Activated T-helper 1 cell treated with anti-CD3 and anti-CD28 coated beads, Interleukin-12 subunit alpha, Interleukin-12 subunit beta, Interleukin-2, Interleukin-4 antibody, amounts not matched to agents 30 ng/mL and 10 ng/mL and 1 ng/mL, durations not matched to agents 14 hours and 24 hours and 36 hours (primary cell): ENCODE results near the gene FOLR1. TPM values are rescaled to one million over a fixed set of nuclear protein-coding genes. Genes with fewer than 3 reads are reported as not detected.

ENCODE experiments used
- DNase-seq: peaks from one replicate; pipeline ENCODE4 v3.0.0; 2021; ENCODE audit warnings: low spot score
- H3K27ac Mint-ChIP-seq: one replicate; pipeline ENCODE4 v1.8.0; 2021; ENCODE audit warnings: mild to moderate bottlenecking, mixed read lengths
- H3K27me3 Mint-ChIP-seq: one replicate; pipeline ENCODE4 v1.8.0; 2022; ENCODE audit warnings: mild to moderate bottlenecking, moderate library complexity, mixed read lengths; ENCODE audit not compliant: insufficient read depth
- H3K36me3 Mint-ChIP-seq: one replicate; pipeline ENCODE4 v1.8.0; 2021; ENCODE audit warnings: low read depth, mixed read lengths
- H3K4me1 Mint-ChIP-seq: one replicate; pipeline ENCODE4 v1.8.0; 2021; ENCODE audit warnings: low read depth, mixed read lengths
- H3K4me3 Mint-ChIP-seq: one replicate; pipeline ENCODE4 v1.8.0; 2021; ENCODE audit warnings: mild to moderate bottlenecking, moderate library complexity, mixed read lengths
- H3K9me3 Mint-ChIP-seq: one replicate; pipeline ENCODE4 v1.8.0; 2021; ENCODE audit warnings: mixed read lengths
- intact Hi-C: fragments of 100-400 bp; cut with micrococcal nuclease; formaldehyde crosslinking; loops from one replicate; pipeline ENCODE4 v1.15.1; 2024
- total RNA-seq: library from RNA; stranded (reverse); gene quantifications from 2 replicates; pipeline ENCODE4 v1.2.3, GENCODE V29; 2022

Gene FOLR1
- total RNA-seq, 1 donor from 2014 or later: not detected

GRCh38 chr11:72221386-72222075 is 29.6 kb downstream of the FOLR1 start:
- intact Hi-C loops: loop anchor here (2.0 to 10.0 kb wide), 5 partner anchors 17 to 1153 kb away; partner anchors contain the start of genes RELT and STARD10
- H3K36me3 Mint-ChIP-seq: no peaks in the 10 kb centered on the region
- peaks cover 12% of the 10 kb centered on the region for H3K27me3 Mint-ChIP-seq
- no peaks in the 10 kb centered on the region for H3K9me3 Mint-ChIP-seq
- H3K4me3 Mint-ChIP-seq: no peak overlapping the region
- H3K4me1 Mint-ChIP-seq: peaks cover 26% of the 10 kb centered on the region
- no peak for DNase-seq
- no peak overlapping the region for H3K27ac Mint-ChIP-seq

- H3K27me3 Mint-ChIP-seq: peaks cover 8% of the 10 kb centered on the region
- H3K4me1 Mint-ChIP-seq: peaks cover 26% of the 10 kb centered on the region
- intact Hi-C loops: loop anchor here (2.0 to 10.0 kb wide), 5 partner anchors 17 to 1153 kb away; partner anchors contain the start of genes RELT and STARD10
- peak overlapping the region; percentile 83 for H3K27ac Mint-ChIP-seq
- H3K9me3 Mint-ChIP-seq: no peaks in the 10 kb centered on the region
- no peak for DNase-seq
- H3K4me3 Mint-ChIP-seq: peak overlapping the region; percentile 85
- H3K36me3 Mint-ChIP-seq: no peaks in the 10 kb centered on the region
Observed at GRCh38 chr11:72222106-72222891, 30.4 kb downstream of the FOLR1 start.

GRCh38 chr11:72222907-72223614 is 31.1 kb downstream of the FOLR1 start:
- Mint-ChIP-seq H3K4me3 (peak overlapping the region; percentile 85), H3K9me3 (no peaks in the 10 kb centered on the region), H3K27me3 (peaks cover 4% of the 10 kb centered on the region), H3K27ac (peak overlapping the region; percentile 83), H3K4me1 (peaks cover 20% of the 10 kb centered on the region), H3K36me3 (no peaks in the 10 kb centered on the region)
- peak; percentile 95 for DNase-seq
- intact Hi-C loops: loop anchor here (1.0 to 10.0 kb wide), 13 partner anchors 16 to 1152 kb away; partner anchors contain the start of genes ANAPC15, CLPB, LAMTOR1 and LRRC51

GRCh38 chr11:72223615-72224563 is 31.9 kb downstream of the FOLR1 start:
- Mint-ChIP-seq H3K27me3 (no peaks in the 10 kb centered on the region), H3K9me3 (no peaks in the 10 kb centered on the region), H3K27ac (peak overlapping the region; percentile 93), H3K4me1 (peaks cover 19% of the 10 kb centered on the region), H3K36me3 (peaks cover 3% of the 10 kb centered on the region), H3K4me3 (peak overlapping the region; percentile 96)
- intact Hi-C loops: loop anchor here (1.0 to 10.0 kb wide), 13 partner anchors 15 to 1151 kb away; partner anchors contain the start of genes ANAPC15, CLPB, LAMTOR1 and LRRC51
- DNase-seq: peak; percentile 66

- DNase-seq: peak; percentile 21
- H3K36me3 Mint-ChIP-seq: peaks cover 11% of the 10 kb centered on the region
- H3K27ac Mint-ChIP-seq: peak within 1 kb of the TSS; percentile 93
- no peaks in the 10 kb centered on the region for H3K9me3 Mint-ChIP-seq
- intact Hi-C loops: loop anchor here (5.0 to 10.0 kb wide), 3 partner anchors 188 to 1150 kb away; partner anchors contain the start of genes RELT and STARD10
- H3K4me3 Mint-ChIP-seq: peak within 1 kb of the TSS; percentile 96
- H3K27me3 Mint-ChIP-seq: no peaks in the 10 kb centered on the region
- H3K4me1 Mint-ChIP-seq: peaks cover 19% of the 10 kb centered on the region
Observed at GRCh38 chr11:72224564-72225410, 32.8 kb downstream of the FOLR1 start, which contains the start of gene INPPL1. INPPL1 (plus strand) TSS chr11:72224767; CDS start chr11:72224985, 218 bp downstream.

GRCh38 chr11:72225411-72225951 is 33.5 kb downstream of the FOLR1 start:
- intact Hi-C loops: loop anchor here (10.0 kb wide), 1 partner anchor 1149 kb away; the partner anchor contains the start of gene RELT
- no peak for DNase-seq
- no peaks in the 10 kb centered on the region for H3K27me3 Mint-ChIP-seq
- H3K36me3 Mint-ChIP-seq: peaks cover 11% of the 10 kb centered on the region
- H3K4me3 Mint-ChIP-seq: peak overlapping the region; percentile 88
- H3K9me3 Mint-ChIP-seq: no peaks in the 10 kb centered on the region
- H3K4me1 Mint-ChIP-seq: peaks cover 19% of the 10 kb centered on the region
- peak overlapping the region; percentile 81 for H3K27ac Mint-ChIP-seq

- peaks cover 19% of the 10 kb centered on the region for H3K4me1 Mint-ChIP-seq
- H3K36me3 Mint-ChIP-seq: peaks cover 13% of the 10 kb centered on the region
- no peak overlapping the region for H3K4me3 Mint-ChIP-seq
- no peak overlapping the region for H3K27ac Mint-ChIP-seq
- intact Hi-C loops: loop anchor here (10.0 kb wide), 1 partner anchor 1148 kb away; the partner anchor contains the start of gene RELT
- H3K27me3 Mint-ChIP-seq: no peaks in the 10 kb centered on the region
- DNase-seq: no peak
- H3K9me3 Mint-ChIP-seq: no peaks in the 10 kb centered on the region
Observed at GRCh38 chr11:72226701-72227100, 34.8 kb downstream of the FOLR1 start.

- Mint-ChIP-seq H3K9me3 (no peaks in the 10 kb centered on the region), H3K27ac (no peak overlapping the region), H3K36me3 (peaks cover 20% of the 10 kb centered on the region), H3K27me3 (no peaks in the 10 kb centered on the region), H3K4me1 (peaks cover 13% of the 10 kb centered on the region), H3K4me3 (no peak overlapping the region)
- intact Hi-C loops: loop anchor here (10.0 kb wide), 1 partner anchor 1147 kb away; the partner anchor contains the start of gene RELT
- DNase-seq: no peak
Observed at GRCh38 chr11:72227316-72228228, 35.6 kb downstream of the FOLR1 start.

- Mint-ChIP-seq H3K27me3 (no peaks in the 10 kb centered on the region), H3K4me3 (no peak overlapping the region), H3K4me1 (peaks cover 8% of the 10 kb centered on the region), H3K9me3 (no peaks in the 10 kb centered on the region), H3K36me3 (peaks cover 22% of the 10 kb centered on the region), H3K27ac (no peak overlapping the region)
- DNase-seq: no peak
- intact Hi-C loops: loop anchor here (10.0 kb wide), 1 partner anchor 1146 kb away; the partner anchor contains the start of gene RELT
Observed at GRCh38 chr11:72228229-72228843, 36.4 kb downstream of the FOLR1 start.
